NOMO-1 treated with DMSO at 0.1 percent for 48 hours (cell line): ENCODE measurements around the gene RNF222.
A peak's percentile ranks its signal among the peaks of the same experiment; 100 is the strongest.
"Not testable (repeated sequence)": the region's sequence is repeated elsewhere in the genome, so short reads cannot be mapped to it uniquely, and the experiment has no call there.

ENCODE experiments used
- DNase-seq: peaks from one replicate; lab custom pipeline; 2025; ENCODE audit not compliant: unreplicated experiment; lab: John Stamatoyannopoulos, UW

Gene RNF222

DNA sequence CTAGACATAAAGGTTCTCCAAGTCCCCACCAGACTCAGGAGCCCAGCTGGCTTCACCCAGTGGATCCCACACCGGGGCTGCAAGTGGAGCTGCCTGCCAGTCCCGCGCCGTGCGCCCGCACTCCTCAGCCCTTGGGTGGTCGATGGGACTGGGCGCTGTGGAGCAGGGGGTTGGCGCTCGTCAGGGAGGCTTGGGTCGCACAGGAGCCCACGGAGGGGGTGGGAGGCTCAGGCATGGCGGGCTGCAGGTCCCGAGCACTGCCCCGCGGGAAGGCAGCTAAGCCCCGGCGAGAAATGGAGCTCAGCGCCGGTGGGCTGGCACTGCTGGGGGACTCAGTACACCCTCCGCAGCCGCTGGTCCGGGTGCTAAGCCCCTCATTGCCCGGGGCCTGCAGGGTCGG lies 50.6 kb downstream of the RNF222 start:
- not testable (repeated sequence) for DNase-seq

DNA sequence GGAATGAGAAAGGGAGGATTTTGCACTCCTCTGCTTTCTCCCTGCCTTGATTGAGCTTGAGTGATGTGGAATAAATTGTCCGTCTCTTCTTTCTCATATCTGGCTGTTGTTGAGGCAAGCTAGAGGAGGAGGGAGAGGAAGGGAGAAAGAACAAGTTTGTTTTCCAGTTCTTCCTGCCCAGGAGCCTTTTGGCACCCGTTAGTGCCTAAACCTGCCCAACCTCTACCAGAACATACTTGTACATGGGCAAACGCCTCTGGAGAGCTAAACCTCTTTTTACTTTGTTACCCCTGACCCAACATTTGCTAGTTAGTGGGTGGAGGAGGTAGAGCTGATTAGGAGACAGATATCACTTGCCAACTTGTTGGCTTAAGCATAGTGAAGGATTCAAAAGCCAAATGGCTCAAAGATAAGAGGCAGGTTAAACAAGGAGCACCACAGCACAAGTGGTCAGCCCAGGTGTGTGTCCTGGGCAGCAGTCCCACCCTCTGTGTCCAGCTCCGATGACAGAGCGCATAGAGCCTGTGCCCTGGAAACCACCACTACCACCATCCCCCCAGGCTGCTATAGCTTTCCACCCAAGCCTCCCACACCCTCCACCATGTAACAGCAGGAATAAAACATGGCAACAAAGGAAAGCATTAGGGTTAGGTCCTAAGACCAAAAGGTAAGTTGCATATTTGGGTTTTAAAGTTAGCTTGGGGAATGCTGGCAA lies 51.5 kb downstream of the RNF222 start:
- DNase-seq, result no peak

DNA sequence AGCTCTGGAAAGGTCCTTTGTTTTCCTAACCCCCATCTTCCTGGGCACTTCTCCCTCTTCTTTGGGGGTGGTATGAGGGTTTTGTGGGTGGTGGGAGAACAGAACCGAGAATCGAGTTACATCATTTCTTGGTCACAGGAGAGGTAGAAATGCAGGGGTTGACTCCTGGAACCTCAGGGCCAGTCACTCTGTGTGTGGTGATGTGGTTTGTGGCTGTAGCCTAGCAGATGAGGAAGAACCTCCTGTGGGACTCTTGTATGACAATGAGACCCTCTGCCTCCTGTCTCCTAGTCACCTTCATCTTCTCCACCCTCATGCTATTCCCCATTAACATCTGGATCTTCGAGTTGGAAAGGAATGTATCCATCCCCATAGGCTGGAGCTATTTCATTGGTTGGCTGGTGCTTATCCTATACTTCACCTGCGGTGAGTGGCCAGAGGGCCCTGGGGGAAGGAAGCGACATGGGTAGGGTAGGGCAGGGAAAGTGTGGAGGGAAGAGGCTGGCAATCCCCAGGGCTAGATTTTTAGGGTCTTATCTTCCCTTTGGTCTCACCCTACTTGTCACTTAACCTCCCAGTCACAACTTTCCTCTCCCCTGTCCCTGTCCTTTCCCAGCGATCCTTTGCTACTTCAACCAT lies 52.5 kb downstream of the RNF222 start:
- peak; percentile 26 for DNase-seq

DNA sequence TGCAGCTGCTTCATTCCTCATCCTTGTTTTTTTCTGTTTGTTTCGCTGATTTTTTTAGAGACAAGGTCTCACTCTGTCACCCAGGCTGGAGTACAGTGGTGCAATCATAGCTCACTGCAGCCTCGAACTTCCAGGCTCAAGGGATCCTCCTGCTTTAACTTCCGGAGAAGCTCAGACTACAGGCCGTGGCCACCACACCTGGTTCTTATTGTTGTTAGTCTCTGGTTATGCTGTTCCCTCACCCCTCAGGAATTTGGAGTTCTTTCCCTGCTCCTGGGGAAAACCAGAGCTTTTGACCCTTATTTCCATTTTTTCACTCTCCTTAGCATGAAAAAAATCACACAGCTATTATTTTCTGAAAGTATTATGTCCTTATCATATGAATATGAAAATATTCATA lies 56.2 kb downstream of the RNF222 start:
- no peak for DNase-seq
